ENCODE results near the gene PLEKHM1.
"Not testable (repeated sequence)": the region's sequence is repeated elsewhere in the genome, so short reads cannot be mapped to it uniquely, and the experiment has no call there.

Gene PLEKHM1

DNA sequence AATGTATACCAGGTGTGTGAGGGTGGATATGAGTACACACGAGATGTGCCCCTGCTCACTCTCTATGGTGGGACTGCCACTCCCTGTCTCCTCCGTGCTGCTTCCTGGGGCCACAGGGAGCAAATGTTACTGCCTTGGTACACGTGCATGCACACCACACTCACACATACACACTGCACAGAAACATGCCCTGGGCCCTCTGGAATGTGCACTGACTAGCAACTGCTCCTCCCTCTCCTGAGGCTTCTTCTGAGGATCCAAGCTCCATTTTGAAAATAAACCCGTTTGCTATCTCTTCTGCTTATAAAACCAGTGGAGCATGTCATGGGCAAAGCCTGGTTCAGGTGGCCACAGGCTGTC lies 21.3 kb downstream of the PLEKHM1 start:
- H3K4me3 ChIP-seq (ENCODE audit: low read length); DNase-seq (ENCODE audit: low read depth): not testable (repeated sequence)

DNA sequence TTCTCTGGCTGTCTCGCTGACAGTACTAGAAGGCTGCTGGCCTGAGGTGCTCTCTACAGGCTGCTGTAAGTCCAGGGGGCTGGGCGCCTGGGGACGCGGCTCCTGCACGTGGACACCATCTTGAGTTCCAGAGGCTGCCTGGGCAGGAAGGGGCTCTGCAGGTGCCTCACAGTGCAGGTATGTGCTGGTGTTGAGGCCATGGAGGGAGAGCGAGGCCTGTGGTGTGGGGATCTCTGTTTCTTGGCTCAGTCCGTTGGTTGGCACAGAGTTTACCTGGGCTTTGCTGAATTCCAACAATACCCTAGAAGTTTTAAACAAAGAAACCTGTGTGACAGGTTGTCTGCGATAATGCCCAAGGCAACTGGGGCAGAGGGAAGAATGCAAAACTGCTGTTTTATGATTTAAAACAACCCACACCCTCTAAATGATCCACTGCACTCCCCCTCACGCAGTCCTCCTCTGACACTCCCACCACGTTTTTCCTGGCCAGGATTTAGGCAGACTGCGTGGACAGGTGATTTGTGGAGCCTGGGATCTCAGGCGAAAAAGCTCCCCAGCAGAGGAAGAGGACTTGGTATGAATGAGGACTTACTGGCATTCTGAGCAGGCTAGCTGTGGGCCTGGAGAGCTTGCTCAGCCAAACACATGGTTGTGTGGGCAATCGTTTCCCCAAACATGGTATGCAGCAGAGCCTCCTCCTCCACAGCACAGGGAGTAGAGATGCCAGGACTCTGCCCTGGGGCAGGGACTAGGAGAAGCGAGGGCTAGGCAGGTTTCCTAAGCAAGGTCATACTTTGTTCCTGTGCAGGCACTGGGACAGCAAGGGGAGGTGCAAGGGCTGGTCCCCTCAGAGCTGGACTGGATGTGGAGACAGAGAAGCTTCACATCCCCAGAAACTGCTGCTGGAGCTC lies 22.0 kb downstream of the PLEKHM1 start:
- H3K4me3 ChIP-seq (ENCODE audit: low read length); DNase-seq (ENCODE audit: low read depth): not testable (repeated sequence)

DNA sequence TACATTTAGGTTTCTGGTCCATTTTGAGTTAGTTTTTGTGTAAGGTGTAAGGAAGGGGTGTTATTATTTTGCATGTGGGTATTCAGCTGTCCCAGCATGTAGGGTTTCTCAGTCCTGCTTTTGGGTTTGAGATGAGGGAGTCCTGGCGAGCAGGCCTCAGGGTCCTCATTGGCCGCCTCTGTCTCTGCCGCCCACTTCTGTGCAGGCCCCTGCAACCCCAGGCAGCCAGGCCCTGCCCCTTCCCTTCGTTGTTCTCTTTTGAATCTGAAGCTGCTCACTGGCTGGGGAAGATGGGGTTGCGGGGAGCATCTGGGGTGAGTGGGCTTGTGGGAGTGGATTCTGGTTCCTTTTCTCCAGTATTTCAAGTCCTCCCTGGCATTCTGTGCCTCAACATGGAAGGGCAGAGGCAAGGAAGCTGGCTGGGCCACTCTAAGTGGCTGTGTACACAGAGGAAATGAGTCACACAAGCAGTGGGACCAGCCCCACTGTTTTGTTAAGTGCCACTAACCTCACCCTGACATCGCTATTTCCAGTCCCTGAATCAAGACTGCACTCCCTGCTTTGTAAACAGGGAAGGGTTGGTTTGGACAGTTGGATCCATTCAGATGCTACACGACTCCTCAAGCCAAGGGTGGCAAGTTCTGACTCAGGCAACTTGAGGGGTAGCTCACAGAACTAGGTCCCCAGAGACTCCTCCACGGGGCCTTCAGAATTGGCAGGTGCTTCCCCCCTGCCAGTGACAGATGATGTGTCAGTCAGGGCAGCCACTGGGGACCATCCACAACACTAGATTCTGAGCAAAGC lies 28.8 kb downstream of the PLEKHM1 start:
- H3K4me3 ChIP-seq (ENCODE audit: low read length): not testable (repeated sequence)
- peak; percentile 36 for DNase-seq (ENCODE audit: low read depth)

DNA sequence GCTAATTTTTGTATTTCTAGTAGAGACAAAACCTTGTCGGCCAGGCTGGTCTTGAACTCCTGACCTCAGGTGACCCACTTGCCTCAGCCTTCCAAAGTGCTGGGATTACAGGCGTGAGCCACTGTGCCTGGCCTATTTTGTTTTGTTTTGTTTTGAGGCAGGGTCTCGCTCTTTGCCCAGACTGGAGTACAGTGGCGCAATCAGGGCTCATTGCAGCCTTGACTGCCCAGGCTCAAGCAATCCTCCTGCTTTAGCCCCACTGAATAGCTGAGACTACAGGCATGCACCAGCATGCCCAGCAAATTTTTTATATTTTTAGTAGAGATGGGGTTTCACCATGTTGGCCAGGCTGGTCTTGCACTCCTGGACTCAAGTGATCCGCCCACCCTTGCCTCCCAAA lies 30.1 kb downstream of the PLEKHM1 start:
- DNase-seq (ENCODE audit: low read depth); H3K4me3 ChIP-seq (ENCODE audit: low read length): not testable (repeated sequence)

DNA sequence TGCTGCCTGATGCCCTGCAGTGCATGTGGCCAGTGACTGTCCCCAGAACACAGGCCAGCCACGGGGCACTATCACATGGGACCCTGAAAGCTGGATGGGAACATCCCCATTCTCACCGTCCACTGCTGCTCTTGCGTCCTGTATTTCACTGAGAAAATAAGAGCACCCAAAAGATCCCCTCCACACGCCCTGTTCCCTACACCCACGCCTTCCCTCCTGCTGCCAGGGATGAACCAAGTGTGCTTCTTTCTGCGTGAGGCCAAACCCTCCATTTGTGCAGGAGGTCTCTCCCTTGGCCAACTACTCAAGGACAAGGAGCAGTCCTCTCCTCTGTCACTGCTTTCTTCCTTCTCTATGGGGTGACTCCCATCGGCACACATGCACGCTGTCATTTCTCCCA lies 36.2 kb downstream of the PLEKHM1 start:
- not testable (repeated sequence) for DNase-seq (ENCODE audit: low read depth); H3K4me3 ChIP-seq (ENCODE audit: low read length)

DNA sequence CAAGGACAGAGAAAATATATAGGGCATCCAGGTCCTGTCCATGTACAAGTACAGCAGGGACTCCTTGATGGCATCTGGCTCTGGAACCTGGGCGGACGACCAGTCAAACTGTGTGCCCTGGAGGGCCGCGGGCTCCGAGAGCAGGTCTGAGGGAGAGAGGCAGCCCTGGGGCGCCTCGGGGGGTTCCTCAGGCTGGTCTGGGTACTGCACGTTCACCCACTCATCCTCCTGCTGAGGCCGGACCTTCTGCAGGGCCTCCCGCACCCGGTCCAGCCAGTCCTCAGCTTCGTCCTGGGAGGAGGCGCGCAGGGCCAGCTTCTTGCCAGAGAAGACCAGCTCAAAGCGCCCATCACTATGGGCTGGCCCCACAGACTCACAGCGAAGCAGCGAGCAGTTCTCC lies 36.8 kb downstream of the PLEKHM1 start:
- DNase-seq (ENCODE audit: low read depth); H3K4me3 ChIP-seq (ENCODE audit: low read length): not testable (repeated sequence)

DNA sequence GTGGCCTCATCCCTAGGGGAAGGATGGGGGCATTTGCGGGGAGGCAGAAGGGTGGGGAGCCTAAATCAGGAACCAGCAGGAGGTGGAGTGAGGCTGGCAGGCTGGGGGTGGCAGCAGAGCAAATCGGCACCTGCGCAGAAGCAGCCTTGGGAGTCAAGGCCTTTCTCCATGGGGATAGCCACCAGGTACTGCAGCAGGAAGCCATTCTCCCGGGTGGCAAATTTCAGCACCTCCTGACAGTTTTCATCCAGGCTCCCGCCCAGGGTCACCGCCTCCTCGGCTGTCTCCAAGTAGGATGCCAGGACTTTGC lies 37.3 kb downstream of the PLEKHM1 start:
- H3K4me3 ChIP-seq (ENCODE audit: low read length); DNase-seq (ENCODE audit: low read depth): not testable (repeated sequence)

DNA sequence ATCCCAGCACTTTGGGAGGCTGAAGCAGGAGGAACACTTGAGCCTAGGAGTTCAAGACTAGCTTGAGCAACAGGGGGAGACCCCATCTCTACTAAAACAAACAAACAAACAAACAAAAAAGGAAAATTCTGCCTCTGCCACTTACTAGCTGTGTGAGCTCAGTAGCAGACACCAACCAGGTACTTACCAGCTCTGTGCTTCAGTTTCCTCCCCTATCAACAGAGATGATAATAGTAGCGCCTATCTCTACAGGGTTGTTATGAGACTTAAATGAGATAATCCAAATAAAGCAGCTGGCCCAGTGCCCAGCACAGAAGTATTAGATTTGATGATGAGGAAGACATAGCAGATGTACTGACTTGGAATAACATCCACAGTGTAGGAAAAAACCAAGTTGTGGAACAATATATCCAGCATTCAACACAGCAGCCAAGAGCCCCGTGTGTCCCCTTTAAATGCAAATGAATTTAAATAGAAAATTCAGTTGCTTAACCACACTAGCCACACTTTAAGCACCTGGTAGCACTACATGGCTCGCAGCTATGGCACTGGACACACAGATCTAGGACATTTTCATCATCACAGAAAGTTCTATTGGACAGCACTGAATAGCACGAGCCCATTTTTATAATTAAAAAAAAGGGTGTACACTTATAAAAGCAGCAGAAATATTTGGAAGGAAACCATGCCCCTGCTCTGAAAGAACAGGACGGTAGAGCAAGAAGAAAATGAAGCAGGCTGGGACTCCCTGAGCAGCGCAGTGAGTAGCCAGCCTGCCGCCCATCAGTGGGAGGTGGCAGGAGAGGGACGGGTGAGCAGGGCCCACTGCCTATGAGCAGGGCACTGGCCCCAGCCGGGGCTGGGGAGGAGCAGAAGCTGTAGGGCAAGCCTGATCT lies 37.9 kb downstream of the PLEKHM1 start:
- H3K4me3 ChIP-seq (ENCODE audit: low read length); DNase-seq (ENCODE audit: low read depth): not testable (repeated sequence)

DNA sequence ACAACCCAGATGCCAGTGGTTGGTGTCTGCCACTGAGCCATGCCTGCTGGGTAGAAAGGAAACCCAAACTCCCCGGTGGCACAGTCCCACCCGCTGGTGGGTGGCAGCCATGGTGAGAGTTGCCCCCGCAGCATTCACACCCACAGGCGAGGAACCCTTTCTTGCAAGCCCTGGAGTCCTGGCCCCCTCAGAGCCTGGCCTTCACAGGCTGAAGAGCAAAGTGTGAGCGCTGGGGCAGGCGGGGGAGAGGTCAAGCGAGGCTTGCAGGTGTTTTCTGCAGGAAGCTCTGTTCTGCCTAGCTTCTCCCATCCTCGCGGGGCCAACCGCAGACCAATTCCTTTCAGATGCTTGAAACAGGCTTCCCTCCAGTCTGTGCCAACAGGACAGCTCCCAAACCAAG lies 38.9 kb downstream of the PLEKHM1 start:
- not testable (repeated sequence) for H3K4me3 ChIP-seq (ENCODE audit: low read length); DNase-seq (ENCODE audit: low read depth)

DNA sequence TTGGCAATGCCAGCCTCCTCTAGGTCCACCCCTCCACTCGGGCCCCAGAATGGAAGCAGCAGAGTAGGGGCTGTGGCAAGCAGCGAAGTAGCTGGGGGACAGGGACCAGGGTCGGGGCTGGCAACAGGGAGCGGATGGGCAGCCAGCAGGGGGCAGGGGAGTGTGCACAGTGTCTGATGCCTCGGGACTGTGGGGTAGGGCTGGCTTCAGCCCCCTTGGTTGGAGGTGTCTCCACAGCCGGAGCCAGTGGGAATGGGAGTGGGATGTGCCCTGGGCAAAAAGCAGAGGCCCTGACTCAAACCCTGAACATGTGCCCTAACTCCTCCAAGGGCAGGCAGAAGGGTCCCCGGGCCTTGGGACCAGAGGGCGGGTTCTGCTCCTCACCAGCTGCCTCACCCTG lies 39.4 kb downstream of the PLEKHM1 start:
- TF ChIP-seq, protein P1, sequence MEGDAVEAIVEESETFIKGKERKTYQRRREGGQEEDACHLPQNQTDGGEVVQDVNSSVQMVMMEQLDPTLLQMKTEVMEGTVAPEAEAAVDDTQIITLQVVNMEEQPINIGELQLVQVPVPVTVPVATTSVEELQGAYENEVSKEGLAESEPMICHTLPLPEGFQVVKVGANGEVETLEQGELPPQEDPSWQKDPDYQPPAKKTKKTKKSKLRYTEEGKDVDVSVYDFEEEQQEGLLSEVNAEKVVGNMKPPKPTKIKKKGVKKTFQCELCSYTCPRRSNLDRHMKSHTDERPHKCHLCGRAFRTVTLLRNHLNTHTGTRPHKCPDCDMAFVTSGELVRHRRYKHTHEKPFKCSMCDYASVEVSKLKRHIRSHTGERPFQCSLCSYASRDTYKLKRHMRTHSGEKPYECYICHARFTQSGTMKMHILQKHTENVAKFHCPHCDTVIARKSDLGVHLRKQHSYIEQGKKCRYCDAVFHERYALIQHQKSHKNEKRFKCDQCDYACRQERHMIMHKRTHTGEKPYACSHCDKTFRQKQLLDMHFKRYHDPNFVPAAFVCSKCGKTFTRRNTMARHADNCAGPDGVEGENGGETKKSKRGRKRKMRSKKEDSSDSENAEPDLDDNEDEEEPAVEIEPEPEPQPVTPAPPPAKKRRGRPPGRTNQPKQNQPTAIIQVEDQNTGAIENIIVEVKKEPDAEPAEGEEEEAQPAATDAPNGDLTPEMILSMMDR (conservative IDR thresholded peaks at IDR 0.05; ENCODE audit: low read length): no peak
- no peak for DNase-seq (ENCODE audit: low read depth)
- no peak overlapping the region for H3K4me3 ChIP-seq (ENCODE audit: low read length)

DNA sequence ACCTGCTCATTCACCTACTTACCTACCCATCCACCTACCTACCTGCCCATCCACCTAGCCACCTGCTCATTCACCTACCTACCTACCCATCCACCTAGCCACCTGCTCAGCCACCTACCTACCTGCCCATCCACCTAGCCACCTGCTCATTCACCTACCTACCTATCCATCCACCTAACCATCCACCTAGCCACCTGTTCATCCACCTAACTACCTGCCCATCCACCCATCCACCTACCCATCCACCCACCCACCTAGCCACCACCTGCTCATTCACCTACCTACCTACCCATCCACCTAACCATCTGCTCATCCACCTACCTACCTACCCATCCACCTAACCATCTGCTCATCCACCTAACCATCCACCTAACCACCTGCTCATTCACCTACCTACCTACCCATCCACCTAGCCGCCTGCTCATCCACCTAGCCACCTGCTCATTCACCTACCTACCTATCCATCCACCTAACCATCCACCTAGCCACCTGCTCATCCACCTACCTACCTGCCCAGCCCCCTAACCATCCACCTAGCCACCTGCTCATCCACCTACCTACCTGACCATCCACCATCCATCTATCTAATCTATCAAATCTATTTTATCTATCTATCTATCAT lies 40.7 kb downstream of the PLEKHM1 start:
- DNase-seq (ENCODE audit: low read depth); H3K4me3 ChIP-seq (ENCODE audit: low read length): not testable (repeated sequence)

DNA sequence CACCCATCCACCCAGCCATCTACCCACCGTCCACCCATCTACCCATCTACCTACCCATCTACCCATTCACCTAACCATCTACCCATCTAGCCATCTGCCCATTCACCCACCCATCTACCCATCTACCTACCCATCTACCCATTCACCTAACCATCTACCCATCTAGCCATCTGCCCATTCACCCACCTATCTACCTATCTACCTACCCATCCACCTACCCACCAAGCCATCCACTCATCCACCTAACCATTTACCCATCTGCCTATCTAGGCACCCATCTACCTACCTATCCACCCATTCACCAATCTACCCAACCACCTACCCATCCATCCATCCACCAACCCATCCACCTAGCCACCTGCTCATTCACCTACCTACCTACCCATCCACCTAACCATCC lies 41.3 kb downstream of the PLEKHM1 start:
- H3K4me3 ChIP-seq (ENCODE audit: low read length); DNase-seq (ENCODE audit: low read depth): not testable (repeated sequence)

DNA sequence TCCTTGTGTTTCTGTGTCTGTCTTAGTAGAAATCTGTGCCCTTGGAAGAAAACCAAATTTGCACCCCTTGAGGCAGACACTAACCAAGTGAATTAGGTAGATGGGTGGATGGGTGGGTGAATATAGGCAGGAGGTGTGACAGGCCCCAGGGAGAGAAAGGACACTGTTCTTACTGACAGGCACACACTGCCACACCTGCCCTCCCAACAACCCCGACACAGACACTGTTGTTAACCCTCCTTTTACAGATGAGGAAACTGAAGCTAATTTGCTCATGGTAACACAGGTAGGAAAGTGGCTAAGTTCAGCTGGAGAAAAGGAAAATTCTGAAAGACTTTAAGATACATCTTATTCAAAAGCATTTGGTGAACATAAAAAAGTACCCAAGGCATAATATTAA lies 42.0 kb downstream of the PLEKHM1 start:
- not testable (repeated sequence) for H3K4me3 ChIP-seq (ENCODE audit: low read length); DNase-seq (ENCODE audit: low read depth)

DNA sequence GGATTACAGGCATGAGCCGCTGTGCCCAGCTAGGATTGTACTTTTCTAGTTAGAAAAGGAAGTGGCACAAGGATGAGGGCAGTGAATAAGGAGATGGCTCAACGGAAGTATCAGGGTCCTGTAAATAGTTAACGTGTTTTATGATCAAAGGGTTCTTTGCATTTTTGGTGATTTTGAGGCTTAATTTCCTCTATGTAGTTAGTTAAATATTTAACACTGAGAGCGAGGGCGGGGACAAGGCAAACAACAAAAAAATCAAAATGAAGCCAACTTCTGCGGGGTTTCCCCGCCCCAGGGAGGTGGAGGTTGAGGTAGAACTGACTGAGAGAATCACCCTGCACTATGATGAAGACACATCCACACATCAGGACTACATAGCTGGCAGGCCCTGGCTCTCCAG lies 42.5 kb downstream of the PLEKHM1 start:
- not testable (repeated sequence) for DNase-seq (ENCODE audit: low read depth); H3K4me3 ChIP-seq (ENCODE audit: low read length)

DNA sequence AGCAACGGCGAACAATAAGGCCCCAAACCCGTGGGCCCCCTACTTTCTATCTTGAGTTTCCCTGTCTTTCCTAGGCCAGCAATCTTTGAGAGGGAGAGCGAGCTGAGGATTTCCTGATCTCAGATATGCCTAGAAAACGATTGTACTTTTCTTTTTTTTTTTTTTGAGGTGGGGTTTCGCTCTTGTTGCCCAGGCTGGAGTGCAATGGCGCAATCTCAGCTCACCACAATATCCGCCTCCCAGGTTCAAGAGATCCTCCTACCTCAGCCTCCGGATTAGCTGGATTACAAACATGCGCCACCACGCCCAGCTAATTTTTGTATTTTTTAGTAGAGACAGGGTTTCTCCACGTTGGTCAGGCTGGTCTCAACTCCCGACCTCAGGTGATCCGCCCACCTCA lies 42.9 kb downstream of the PLEKHM1 start:
- not testable (repeated sequence) for DNase-seq (ENCODE audit: low read depth); H3K4me3 ChIP-seq (ENCODE audit: low read length)

DNA sequence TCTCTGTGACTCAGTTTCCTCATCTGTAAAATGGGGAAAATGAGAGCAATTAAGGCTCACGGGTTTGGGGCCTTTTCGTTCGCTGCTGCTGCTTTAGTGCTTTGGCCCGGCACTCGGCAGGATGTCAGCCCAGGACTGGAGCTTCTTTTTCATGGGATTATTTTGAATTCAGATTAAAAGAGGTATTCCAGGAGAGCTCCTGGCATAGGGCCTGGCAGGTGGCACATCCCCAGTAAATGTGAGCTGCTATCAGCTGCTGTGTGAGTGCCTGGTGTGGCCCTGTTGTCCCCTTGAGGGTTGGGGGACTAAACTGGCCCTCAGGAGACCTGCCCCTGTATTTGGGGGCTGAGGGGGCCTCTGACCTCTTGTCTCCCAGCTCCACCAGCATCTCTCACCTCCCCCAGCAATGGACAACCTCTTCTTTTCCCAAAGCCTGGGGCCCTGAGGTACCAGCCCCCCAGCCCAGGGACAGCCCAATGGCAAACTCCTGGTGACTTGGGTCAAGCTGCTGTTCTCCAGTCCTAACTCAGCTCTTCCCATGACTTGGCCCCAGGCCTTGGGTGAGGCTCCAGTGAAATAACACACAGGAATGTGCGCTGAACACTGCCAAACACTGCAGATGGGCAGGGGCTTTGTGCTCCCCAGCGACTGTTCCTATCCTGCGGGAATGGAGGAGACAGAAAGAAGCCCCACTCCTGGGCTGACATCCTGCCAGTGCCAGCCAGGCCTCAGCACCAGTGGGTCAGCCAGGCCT lies 43.5 kb downstream of the PLEKHM1 start:
- DNase-seq (ENCODE audit: low read depth): peak; percentile 61

More for the DNA sequence above, 43.5 kb downstream of the PLEKHM1 start:
- H3K4me3 ChIP-seq (ENCODE audit: low read length): not testable (repeated sequence)
